ENCODE measurements around the gene RPS29.

GRCh38 chr14:49589387-49589786 lies 3.2 kb upstream of the RPS29 start:
- TF ChIP-seq POLR2AphosphoS5 (IDR thresholded peaks at IDR 0.05; ENCODE audit: borderline replicate concordance, low read depth, low read length) = no peak
- no peak for TF ChIP-seq EZH2 (IDR thresholded peaks at IDR 0.05)

Measured in SK-N-MC (cell line).